Measurements from ENCODE around the gene ANKRD36C.
A peak's percentile ranks its signal among the peaks of the same experiment; 100 is the strongest.
"Not testable (repeated sequence)": the region's sequence is repeated elsewhere in the genome, so short reads cannot be mapped to it uniquely, and the experiment has no call there.

ANKRD36C gene

DNA sequence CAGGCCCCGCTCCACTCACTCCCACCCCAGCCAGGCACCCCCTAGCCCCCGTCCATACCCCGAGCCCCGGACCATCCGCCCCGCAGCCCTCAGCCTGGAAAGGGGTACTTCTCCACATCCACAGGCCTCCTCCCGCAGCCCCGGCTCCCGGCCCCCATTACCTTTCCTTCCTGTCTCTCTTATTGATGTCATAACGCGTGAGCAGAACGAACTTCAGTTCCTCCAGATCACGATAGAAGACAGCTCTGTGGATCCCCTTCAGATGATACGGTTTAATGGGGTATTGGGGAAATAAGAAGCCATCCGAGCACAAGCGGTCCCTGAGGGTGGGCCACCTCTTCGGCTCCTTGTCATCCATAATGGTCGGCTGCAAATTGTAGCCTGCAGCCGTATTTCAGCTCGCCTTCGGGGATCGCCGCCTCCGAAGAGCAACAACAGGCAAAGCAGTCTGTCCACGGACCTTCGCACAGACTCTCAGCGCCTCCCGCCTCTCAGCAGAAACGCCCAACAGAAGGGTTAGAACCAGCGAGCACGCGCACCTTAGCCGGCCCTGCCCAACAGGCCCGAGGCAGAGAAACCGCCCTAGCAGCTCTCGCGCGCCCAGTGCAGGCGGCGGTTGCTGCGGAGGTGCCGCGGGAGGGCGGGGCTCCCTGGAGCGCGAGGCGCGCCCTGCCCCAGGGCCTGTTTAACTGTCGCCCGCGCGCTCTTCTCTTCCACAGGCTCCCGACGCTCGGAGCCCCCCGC, at the start of gene ANKRD36C:
ANKRD36C (minus strand) TSS at position 474 of the 744 bp plus-strand sequence; CDS start at position 358, 116 bp downstream.
- DNase-seq (ENCODE audit: low read depth): not testable (repeated sequence)

DNA sequence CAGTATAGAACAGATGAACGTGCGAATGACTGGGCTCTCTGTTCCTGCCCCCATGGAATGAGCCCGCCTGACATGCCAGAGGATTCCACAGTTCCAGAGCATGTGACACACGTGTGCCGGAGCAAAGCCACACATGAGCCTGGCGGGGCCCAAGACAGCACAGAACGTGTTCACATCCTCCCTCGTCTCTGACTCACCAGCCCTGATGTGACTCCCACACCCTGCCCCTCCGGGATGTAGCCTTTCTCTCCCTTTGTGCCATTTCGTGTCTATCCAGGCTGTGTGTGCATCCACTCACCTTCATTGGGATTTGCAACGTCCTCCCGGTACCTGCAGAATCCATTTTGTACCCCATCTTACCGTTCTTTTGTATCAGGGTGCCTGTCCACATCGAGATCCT, 43.9 kb upstream of the ANKRD36C start:
- DNase-seq (ENCODE audit: low read depth): not testable (repeated sequence)

GRCh38 chr2:96034792-96035191, 43.2 kb upstream of the ANKRD36C start, which contains the start of gene GPAT2:
GPAT2 (minus strand) TSS chr2:96034916; CDS start chr2:96032359, 2,557 bp downstream.
- DNase-seq (ENCODE audit: low read depth): not testable (repeated sequence)

DNA sequence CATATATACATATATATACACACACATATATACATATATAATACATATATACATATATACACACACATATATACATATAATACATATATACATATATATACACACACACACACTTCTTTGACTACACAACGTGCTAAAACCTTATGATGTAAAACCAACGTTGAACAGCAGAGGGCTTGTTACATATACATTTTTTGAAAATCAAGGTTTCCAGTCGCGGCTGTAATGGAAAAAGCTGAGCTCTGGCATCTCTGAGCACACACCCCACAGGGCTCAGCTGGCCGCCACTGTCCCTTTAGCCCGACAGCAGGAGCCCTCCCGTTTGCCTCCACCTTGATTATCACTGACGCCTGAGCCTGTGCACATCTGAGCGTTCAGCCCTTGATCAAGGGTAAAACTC, 42.4 kb upstream of the ANKRD36C start:
- not testable (repeated sequence) for DNase-seq (ENCODE audit: low read depth)

- DNase-seq (ENCODE audit: low read depth): not testable (repeated sequence)
Observed at GRCh38 chr2:96027725-96028325, 36.2 kb upstream of the ANKRD36C start.

DNA sequence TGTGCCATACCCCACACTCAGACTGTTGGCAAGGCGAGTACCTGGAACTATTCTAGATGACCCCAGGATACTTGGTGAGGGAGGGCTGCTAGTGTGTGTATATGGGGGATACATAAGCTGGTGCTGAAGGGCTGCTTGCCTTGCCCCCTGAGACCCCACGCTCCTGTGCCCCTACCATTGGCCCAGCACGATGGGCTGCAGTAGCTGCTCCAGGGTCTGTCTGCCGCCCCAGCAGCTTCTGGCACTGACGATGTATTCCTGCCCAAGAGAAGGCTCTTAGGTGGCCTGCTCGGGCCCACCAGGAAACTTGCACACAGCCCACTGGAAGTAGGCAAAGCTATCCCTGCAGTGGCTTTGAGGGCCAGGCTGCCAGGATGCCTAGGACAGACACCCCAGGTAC, 34.1 kb upstream of the ANKRD36C start:
- not testable (repeated sequence) for DNase-seq (ENCODE audit: low read depth)

DNA sequence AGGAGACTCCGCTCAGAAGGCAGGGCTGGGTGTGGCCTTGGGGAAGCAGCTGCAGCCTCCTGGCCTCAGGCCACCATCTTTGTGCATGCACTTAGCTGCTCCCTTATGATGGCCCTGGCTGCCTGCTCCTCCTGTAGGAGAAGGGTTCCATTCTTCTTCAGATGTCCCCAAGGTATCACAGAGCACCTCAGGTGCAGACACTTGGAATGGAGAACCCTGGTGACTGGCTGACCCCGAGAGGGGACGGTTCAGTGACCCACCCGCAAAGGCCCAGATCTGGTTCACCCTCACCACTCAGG, 33.5 kb upstream of the ANKRD36C start:
- DNase-seq (ENCODE audit: low read depth): no peak

DNA sequence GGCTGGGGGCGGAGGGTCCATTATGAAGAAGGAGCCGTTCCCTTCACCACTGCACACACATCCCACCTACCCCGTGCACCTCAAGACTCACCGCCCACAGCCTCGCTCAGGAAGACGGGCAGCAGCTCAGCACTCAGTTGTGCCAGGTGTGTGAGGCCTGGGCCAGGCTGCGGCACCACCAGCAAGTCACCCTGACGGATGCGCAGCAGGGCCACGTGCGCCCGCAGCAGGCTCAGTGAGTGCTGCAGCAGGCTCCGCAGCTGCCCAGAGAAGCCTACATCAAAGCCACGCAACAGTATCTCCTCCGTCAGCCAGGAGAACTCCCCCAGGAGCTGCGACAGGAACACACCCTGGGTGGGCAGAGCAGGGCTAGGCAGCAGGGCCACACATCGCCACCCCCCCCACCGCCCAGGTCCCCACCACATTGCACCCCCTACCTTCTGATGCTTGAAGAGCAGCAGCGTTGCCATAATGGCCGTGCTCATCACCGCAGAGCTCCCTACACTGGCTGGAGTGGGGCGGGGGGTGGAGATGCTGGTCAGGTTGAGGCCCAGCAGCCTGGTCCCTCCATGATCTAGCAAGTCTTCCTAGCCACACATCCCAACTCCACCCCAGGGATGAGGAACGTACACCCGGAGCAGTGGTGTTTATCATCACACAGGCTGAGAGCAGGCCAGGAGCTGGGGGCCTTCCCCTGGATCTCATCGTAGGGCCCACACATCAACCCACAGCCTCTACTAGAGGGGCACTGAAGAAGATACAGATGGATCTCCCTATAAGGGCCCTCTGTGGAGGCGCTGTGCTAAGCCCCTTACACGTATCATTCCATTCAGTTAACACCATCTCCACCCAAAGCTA, 32.9 kb upstream of the ANKRD36C start:
- no peak for DNase-seq (ENCODE audit: low read depth)

GRCh38 chr2:96023701-96024100, 32.1 kb upstream of the ANKRD36C start:
- DNase-seq (ENCODE audit: low read depth): not testable (repeated sequence)

DNA sequence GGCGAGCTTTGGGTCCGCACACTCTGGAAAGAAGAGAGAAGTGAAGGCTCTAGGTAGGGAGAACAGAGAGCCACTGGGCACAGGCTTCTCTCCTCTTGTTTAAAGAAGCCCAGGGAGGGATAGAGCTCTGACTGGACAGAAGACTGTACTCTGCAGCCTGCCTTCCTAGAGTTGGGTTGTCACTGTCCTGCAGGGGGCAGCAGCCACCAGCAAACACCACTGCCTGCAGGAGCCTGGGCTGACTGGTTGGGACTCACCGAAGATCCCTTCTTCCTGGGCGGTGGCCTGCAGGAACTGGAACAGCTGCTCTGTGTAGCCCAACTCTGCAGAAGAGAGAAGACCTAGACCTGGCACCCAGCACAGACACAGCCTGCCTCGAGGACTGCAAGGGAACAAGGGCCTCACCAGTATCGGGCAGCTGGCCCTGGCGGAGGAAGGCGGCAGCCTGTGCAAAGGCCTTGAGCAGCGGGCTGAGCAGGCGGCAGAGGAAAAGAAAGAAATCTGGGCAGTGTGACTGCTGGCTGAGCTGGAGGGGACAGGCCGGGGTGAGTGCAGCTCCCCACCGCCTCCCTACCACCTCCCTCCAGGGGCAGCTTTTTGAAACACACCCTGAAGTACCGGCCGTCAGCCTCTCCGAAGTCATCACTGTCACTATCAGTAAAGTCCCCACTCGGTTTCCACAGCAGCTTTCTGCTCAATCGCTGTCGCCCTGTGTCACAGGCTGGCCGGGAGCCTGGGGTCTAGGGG, 31.2 kb upstream of the ANKRD36C start:
- peak; percentile 62 for DNase-seq (ENCODE audit: low read depth)

- not testable (repeated sequence) for DNase-seq (ENCODE audit: low read depth)
Observed at GRCh38 chr2:96022126-96022525, 30.5 kb upstream of the ANKRD36C start.

GRCh38 chr2:96021142-96021541, 29.5 kb upstream of the ANKRD36C start:
- DNase-seq (ENCODE audit: low read depth): not testable (repeated sequence)

- DNase-seq (ENCODE audit: low read depth): not testable (repeated sequence)
Observed at GRCh38 chr2:96019909-96020590, 28.4 kb upstream of the ANKRD36C start.

- not testable (repeated sequence) for DNase-seq (ENCODE audit: low read depth)
Observed at GRCh38 chr2:96016321-96016720, 24.7 kb upstream of the ANKRD36C start.

DNA sequence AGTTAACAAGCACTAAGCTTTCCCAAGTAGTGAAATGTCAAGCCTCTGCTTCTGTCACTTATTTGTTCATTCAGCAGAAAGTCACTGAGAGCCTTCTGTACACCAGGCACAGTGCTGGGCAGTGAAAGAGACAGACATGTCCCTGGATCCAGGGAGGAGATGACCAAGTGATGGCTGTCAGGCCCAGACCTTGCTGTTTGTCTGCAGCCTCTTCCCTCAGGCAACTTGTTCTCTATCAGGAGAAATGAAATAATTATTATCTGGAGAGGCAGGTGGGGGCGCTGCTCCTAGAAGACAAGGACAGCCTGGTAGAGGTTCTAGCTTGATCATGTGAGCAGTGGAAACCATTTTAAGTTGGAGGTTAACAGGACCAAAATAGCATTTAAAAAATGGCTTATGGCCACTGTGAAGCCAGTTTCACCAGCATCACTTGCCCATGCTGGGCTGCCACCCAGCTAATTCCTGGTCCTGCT, 21.2 kb upstream of the ANKRD36C start:
- not testable (repeated sequence) for DNase-seq (ENCODE audit: low read depth)

- not testable (repeated sequence) for DNase-seq (ENCODE audit: low read depth)
Observed at GRCh38 chr2:96012086-96012791, 20.6 kb upstream of the ANKRD36C start.

GRCh38 chr2:96011129-96011455, 19.5 kb upstream of the ANKRD36C start:
- not testable (repeated sequence) for DNase-seq (ENCODE audit: low read depth)

- DNase-seq (ENCODE audit: low read depth): peak; percentile 94
Observed at GRCh38 chr2:96010320-96011128, 18.9 kb upstream of the ANKRD36C start.

DNA sequence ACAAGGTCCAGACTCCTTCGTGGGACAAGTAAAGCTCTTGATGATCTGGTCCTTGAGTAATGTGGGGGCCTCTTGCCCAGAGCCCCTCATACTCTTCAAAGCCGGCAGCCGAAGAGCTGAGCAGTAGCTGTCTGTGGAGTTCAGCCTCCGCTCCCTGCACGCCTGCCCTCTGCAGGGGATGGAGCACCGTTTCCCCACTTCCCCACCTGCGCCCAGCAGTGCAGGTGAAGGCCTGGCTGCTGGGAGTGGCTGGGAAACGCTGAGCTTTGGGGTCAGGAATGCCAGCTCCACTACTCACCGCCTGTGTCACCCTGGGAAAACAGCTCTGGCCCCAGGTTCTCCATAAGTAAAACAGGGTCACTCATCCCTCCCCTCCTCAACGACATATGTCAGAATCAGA, 18.2 kb upstream of the ANKRD36C start:
- not testable (repeated sequence) for DNase-seq (ENCODE audit: low read depth)

DNA sequence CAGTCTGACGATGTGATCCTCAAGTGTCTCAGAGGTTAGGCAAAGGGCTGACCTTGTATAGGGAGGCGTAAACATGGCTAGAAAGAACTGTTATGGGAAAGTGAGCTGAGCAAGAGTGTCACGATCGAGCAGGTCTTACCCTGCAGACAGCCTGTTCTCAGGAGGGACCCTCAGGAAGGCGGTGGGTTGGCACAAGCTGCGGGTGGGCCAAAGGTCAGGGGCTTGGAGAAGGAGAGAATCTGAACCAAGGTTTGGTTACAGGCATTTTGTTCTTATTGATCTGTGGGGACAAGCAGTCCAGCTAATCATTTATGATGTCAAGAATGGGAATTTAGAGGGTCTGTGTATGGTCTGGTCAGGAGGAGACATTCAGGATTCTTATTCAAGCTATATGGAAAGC, 16.4 kb upstream of the ANKRD36C start:
- not testable (repeated sequence) for DNase-seq (ENCODE audit: low read depth)

All from activated gamma-delta T cell treated with anti-CD3 and anti-CD28 coated beads, Interleukin-2, amount 50 U/mL, for 16 hours (primary cell).